Ovary (tissue), 9 donors: ENCODE results near the gene ANKRD40. TPM values are rescaled to one million over a fixed set of nuclear protein-coding genes. Genes with fewer than 3 reads are reported as not detected.
"Not testable (repeated sequence)": the region's sequence is repeated elsewhere in the genome, so short reads cannot be mapped to it uniquely, and the experiment has no call there.

Experiments
- DNase-seq, 5 donors: peaks; one replicate each; pipeline ENCODE4 v3.0.0-alpha.2; 2019 to 2020
- H3K27ac ChIP-seq, 2 donors: fragments of 200-600 bp; one replicate each; pipeline versions ENCODE4 v1.5.1 to v1.8.0; 2019 to 2022
- H3K27me3 ChIP-seq: fragments of 200-600 bp; one replicate; pipeline ENCODE4 v1.8.0; 2022
- H3K36me3 ChIP-seq: fragments of 200-600 bp; sonication (generic); one replicate; pipeline ENCODE4 v1.5.1; 2019
- H3K4me1 ChIP-seq: one replicate; pipeline ENCODE4 v1.8.1; 2013; ENCODE audit warnings: mild to moderate bottlenecking, moderate library complexity; ENCODE audit not compliant: insufficient read depth
- H3K4me3 ChIP-seq: fragments of 200-600 bp; sonication (generic); one replicate; pipeline ENCODE4 v1.5.1; 2017
- H3K9me3 ChIP-seq, 2 donors: fragments of 200-600 bp in 1 of 2; sonication (generic) in 1 of 2; one replicate each; pipeline versions ENCODE4 v1.5.1 to v1.8.1; 2013 to 2019; ENCODE audit warnings: mild to moderate bottlenecking in 1 of 2, moderate library complexity in 1 of 2
- CTCF ChIP-seq, 3 donors: fragments of 450-650 bp in 2 of 3; fragments of 200-600 bp in 1 of 3; IDR thresholded peaks; one replicate each; pipeline versions ENCODE4 v1.5.1 to v1.8.0; 2016 to 2022; ENCODE audit warnings: antibody characterized with exemption in 3 of 3, mild to moderate bottlenecking in 1 of 3
- EP300 ChIP-seq: sonication (generic); formaldehyde crosslinking; IDR thresholded peaks from one replicate; pipeline ENCODE4 v1.6.1; 2017; ENCODE audit warnings: antibody characterized with exemption
- POLR2A ChIP-seq: fragments of 450-650 bp; IDR thresholded peaks from one replicate; pipeline ENCODE4 v1.6.1; 2017; ENCODE audit warnings: antibody characterized with exemption, mild to moderate bottlenecking, moderate library complexity
- WGBS, 3 donors: extraction: QIAGEN DNeasy Blood & Tissue Kit in 1 of 3; methylation state at CpG; one replicate each; pipeline versions ENCODE4 v1.1.5 to v1.1.7; 2013 to 2017; 5-methylcytosine and 5-hydroxymethylcytosine counted together
- intact Hi-C, 4 donors: fragments of 100-400 bp; cut with DNase I; formaldehyde crosslinking; loops; one replicate each; pipeline versions ENCODE4 v1.11.0 to v1.15.1; 2022 to 2023
- polyA plus RNA-seq, 2 donors: library from polyadenylated mRNA; stranded (reverse); fragments of 200-250 nt in 1 of 2; fragments of 350-450 nt in 1 of 2; fragmentation: Illumina TruSeq in 1 of 2; extraction: RNeasy Lipid Tissue Mini Kit (QIAGEN cat#74804) in 1 of 2; gene quantifications; one replicate each; pipeline ENCODE4 v1.2.3, GENCODE V29; 2013 to 2014
- total RNA-seq, 7 donors: library from RNA; depleted of rRNA in 2 of 7; stranded (reverse); fragments of >200 nt in 2 of 7; fragmentation: NEBNext Ultra II Directional in 3 of 7; extraction: Animal tissue kit (Norgen Biotek cat#: 25700) in 3 of 7; gene quantifications; one replicate each; pipeline versions ENCODE4 v1.1.0 to v1.2.4, GENCODE V29; 2016 to 2023
- donor health status: DM: no; HTN: no; CAD: no; lungs with moderate emphysema.
- donor health status: DM: no; HTN: no; CAD: no.
- donor health status: Bipolar disorder and iron deficiency.
- donor health status: DM: yes; HTN: yes; CAD: no.
- donor health status: DM: no; HTN: no; CAD: no.
- donor health status: DM: yes; HTN: yes; CAD: no.

ANKRD40 gene
- total and polyA plus RNA-seq, 9 donors = 17.0 to 52.6 (median 41.8) TPM

GRCh38 chr17:50682441-50682840, 25.3 kb downstream of the ANKRD40 start:
- TF ChIP-seq CTCF (IDR thresholded peaks at IDR 0.05) = no peak
- TF ChIP-seq POLR2A = no peak
- TF ChIP-seq EP300 = no peak
- Histone ChIP-seq H3K36me3 (no peaks in the 10 kb centered on the region), H3K9me3 (no peaks in the 10 kb centered on the region), H3K27me3 (no peaks in the 10 kb centered on the region), H3K27ac (no peak overlapping the region), H3K4me3 (no peak overlapping the region), H3K4me1 (peaks cover 12% of the 10 kb centered on the region)
- intact Hi-C loops = loop anchor here in 3 of 4 donors (5.0 to 10.0 kb wide), 4 partner anchors 45 to 198 kb away; partner anchors contain the start of gene ABCC3 (in 1 of the 3)
- WGBS, 3 donors = 78 to 87% (median 82%) methylated on average over 3 of the region's 3 CpGs
- DNase-seq = no peak

- no peaks in the 10 kb centered on the region for H3K27me3 ChIP-seq
- WGBS, 3 donors = 55 to 59% (median 57%) methylated on average over 27 of the region's 27 CpGs
- no peak overlapping the region for H3K4me3 ChIP-seq
- H3K36me3 ChIP-seq = no peaks in the 10 kb centered on the region
- peaks cover 9% of the 10 kb centered on the region for H3K4me1 ChIP-seq
- intact Hi-C loops = loop anchor here in 3 of 4 donors (5.0 to 10.0 kb wide), 4 partner anchors 44 to 197 kb away; partner anchors contain the start of gene ABCC3 (in 1 of the 3)
- peak in 2 of 5 donors; percentile 59 to 71 for DNase-seq
- no peak overlapping the region for H3K27ac ChIP-seq
- no peak for TF ChIP-seq EP300
- TF ChIP-seq CTCF (IDR thresholded peaks at IDR 0.05) = peak in 2 of 3 donors; percentile 63 to 64
- no peaks in the 10 kb centered on the region for H3K9me3 ChIP-seq
Observed at GRCh38 chr17:50681263-50682200, 26.2 kb downstream of the ANKRD40 start.

- not testable (repeated sequence) for H3K9me3 ChIP-seq, H3K27ac ChIP-seq, H3K36me3 ChIP-seq, H3K27me3 ChIP-seq, H3K4me1 ChIP-seq, H3K4me3 ChIP-seq
- WGBS, 3 donors = 69 to 73% (median 72%) methylated on average over 12 of the region's 12 CpGs
- intact Hi-C loops = loop anchor here in 3 of 4 donors (5.0 to 10.0 kb wide), 4 partner anchors 43 to 196 kb away; partner anchors contain the start of gene ABCC3 (in 1 of the 3)
- peak in 1 of 5 donors; percentile 28 for DNase-seq
Observed at GRCh38 chr17:50680543-50681262, 27.0 kb downstream of the ANKRD40 start.

GRCh38 chr17:50680126-50680525, 27.6 kb downstream of the ANKRD40 start:
- Histone ChIP-seq H3K4me3 (no peak overlapping the region), H3K27me3 (no peaks in the 10 kb centered on the region), H3K27ac (no peak overlapping the region), H3K36me3 (no peaks in the 10 kb centered on the region), H3K4me1 (peaks cover 4% of the 10 kb centered on the region), H3K9me3 (no peaks in the 10 kb centered on the region)
- intact Hi-C loops = loop anchor here in 3 of 4 donors (5.0 to 10.0 kb wide), 4 partner anchors 43 to 195 kb away; partner anchors contain the start of gene ABCC3 (in 1 of the 3)
- peak in 1 of 5 donors; percentile 24 for DNase-seq
- WGBS, 3 donors = 96 to 97% (median 97%) methylated on average over 5 of the region's 5 CpGs
- no peak for TF ChIP-seq CTCF (IDR thresholded peaks at IDR 0.05)
- no peak for TF ChIP-seq POLR2A
- no peak for TF ChIP-seq EP300
